ENCODE measurements around the gene ATRAID.
A peak's percentile ranks its signal among the peaks of the same experiment; 100 is the strongest.
"Not testable (repeated sequence)": the region's sequence is repeated elsewhere in the genome, so short reads cannot be mapped to it uniquely, and the experiment has no call there.

The ATRAID gene, protein sequence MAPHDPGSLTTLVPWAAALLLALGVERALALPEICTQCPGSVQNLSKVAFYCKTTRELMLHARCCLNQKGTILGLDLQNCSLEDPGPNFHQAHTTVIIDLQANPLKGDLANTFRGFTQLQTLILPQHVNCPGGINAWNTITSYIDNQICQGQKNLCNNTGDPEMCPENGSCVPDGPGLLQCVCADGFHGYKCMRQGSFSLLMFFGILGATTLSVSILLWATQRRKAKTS

DNA sequence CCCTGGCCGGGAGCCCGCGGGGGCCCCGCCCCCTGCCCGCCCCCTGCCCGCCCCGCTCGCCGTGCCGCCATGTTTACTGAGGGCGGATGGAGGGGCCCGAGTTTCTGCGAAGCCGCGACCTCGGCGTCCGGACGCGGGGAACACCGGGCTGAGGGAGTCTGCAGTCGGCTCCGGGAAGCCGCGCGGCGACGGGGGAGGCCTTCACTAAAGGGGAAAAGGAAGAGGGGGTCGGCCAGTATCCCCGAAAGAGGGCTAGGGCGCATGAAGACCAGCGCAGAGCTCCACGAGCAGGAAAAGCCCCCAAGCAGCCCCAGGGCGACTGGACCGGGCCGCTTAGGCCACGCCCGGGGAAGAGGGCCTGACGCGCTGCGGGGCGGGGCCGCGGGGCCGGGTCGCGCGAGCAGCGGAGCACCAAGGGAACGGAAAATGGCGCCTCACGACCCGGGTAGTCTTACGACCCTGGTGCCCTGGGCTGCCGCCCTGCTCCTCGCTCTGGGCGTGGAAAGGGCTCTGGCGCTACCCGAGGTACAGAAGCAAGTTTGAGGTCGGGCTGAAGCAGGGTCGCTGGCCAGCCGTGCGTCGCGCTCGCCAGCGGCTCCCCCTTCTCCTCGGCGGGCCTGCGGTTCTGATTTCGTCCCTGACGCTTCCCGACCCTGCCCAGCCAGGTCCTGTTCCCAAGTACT, at the start of gene ATRAID, which contains the start of gene SLC5A6:
Gene ATRAID (plus strand): TSS at position 99 of the 683 bp plus-strand sequence. CDS start 328 bp downstream, at position 427.
Gene SLC5A6 (minus strand): TSS at position 326 of the 683 bp plus-strand sequence. CDS start 4,618 bp downstream, outside the sequence.
- peak; percentile 96 for DNase-seq

DNA sequence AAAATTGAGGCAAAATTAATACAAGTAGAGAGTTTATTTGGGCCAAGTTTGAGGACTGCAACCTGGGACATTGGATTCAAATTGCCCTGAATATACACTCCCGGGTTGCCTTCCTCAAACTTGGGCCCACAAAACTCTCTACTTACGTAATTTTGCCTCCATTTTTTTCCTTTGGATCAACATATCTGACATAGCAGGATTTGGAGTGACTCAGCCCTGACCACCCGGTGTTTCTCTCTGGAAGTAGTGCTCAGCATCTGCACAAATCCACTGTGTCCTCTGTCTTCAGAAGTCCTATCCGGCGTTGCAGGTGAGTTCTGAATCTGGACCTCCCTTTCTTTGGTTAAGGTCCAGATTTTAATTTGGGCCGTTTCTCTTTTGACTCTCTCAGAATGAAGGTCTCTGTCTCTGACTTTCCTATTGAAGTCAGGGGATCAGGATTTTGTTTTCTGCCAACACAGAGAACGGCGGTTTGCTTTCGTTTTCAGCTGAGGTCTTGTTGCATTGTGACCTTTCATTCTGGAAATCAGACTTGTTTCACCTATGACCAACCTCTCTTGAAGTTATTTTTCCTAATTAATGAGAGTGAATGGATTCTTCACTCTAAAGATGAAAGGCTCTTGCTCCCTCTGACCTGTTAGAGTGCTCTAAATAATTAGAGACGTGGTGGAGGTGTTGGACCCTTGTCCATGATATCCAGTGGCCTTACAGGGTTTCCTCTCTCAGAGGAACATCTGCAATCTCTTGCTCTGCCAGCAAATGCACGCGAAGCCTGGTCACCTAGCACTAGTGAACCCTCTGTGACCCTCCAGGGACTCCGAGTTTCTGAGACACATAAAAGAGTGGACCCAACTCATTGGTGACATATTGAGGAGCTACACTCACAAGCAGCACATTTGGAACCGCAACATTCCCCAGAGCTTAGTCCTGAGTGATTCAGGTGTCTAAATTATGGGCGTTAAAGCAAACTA, 49.4 kb upstream of the ATRAID start:
- no peak for DNase-seq

DNA sequence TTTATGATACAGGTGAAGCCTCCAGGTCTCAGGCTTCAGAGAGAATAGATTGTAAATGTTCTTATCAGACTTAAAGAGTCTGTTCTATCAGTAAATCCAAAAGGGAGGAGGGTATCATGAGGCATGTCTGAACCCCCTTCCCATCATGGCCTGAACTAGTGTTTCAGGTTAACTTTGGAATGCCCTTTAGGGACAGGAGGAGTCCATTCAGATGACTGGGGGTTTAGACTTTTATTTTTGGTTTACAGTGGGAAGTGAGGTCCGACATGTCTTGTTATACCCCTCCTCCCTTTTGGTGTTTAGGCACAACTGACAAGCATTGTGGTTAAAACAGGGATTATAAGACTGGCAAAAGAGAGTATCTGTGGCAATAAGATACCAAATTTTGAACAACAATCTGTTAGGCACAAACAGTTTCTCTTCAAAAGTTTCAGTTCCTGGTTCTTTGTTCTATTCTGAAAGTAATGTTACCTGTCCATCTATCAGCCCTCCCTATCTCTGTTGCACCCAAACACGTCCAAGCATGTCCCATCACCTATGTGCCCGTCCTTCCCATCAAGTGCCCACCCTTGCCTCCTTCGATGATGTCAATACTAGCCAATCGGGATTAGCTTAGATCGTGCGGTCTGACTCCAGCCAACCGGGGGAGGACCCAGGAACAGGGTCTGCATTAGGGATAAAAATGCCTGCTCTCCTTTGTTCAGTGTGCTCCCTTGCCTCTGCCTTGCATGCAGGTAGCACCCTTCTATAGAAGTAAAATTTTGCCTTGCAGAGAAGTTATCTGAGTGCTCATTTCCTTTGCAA, 46.7 kb upstream of the ATRAID start:
- no peak for DNase-seq

DNA sequence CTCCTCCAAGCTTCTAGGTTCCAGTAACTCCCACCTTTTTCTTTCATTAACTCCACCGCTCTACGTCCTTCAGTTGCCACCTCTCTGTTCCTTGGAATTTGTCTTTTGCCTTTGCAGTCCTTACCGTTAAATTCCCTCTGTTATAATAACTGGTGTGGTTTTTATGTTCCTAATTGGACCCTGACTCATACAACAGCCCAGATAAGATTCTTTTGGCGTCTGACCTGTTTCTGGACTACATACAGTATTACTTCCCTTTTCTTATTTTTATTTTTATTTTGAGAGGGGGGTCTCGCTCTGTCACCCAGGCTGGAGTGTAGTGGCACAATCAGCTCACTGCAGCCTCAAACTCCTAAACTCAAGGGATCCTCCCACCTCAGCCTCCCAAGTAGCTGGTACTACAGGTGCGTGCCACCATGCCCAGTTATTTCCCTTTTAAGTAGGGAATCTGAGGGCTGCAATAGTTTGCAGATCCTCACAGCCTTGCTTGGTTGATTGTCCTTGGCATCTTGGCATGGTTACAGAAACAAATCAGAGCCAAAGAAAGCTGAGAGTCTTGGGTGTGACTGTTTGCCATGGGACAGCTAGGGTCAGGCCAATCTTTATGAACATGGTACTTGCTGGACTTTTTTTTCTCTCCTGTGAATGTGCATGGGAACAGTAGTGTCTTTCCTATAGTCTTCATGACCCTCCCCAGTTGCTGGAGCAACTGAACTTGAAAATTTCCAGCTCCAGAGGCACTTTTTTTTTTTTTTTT, 41.1 kb upstream of the ATRAID start:
- no peak for DNase-seq

DNA sequence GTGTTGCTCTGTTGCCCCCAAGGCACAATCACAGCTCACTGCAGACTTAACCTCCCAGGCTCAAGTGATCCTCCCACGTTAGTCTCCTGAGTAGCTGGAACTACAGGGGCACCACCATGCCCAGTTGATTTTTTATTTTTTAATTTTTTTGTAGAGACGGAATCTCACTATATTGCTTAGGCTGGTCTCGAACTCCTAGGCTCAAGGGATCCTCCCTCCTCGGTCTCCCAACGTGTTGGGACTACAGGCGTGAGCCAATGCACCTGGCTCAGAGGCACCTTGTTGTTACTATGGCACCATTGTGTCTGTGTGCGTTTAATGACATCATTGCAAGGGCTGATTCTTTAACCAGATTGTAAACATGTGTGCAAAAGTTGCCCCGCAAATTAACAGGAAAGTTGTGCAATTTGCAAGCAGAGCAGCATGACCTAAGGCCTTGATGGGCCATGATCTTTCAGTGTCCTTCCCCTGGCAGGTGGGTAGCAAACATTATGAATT, 40.4 kb upstream of the ATRAID start:
- DNase-seq: no peak

DNA sequence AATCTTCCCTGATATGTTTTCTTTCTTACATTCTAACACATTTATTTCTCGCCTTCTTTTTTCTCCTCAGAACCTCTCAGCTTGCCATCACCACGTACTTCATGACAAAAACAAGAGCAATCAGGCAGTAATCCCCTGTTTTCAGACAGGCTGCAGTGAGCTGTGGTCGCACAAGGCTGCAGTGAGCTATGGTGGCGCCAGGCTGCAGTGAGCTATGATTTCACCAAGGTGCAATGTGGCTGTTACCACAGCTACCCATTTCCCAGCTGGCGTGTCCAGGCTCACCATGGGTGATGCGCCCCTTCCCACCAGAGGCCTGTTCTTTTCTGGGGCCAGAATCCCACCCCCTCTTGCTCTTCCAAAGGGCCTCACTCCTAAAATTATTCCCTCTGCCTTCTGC, 37.2 kb upstream of the ATRAID start:
- DNase-seq: no peak

DNA sequence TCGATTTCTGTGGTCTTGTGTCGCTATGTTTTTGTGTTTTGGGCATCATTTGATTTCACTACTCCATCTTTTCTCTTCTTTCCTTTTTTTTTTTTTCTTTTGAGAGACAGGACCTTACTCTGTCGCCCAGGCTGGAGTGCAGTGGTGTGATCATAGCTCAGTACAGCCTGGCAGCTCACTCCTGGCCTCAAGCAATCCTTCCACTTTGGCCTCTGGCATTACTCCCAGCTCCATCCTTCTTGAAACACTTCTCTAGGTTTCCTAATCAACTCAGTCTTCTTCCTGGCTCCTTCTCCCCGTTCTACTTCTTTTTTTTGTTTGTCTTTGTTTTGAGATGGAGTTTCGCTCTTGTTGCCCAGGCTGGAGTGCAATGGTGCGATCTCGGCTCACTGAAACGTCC, 36.5 kb upstream of the ATRAID start:
- no peak for DNase-seq

DNA sequence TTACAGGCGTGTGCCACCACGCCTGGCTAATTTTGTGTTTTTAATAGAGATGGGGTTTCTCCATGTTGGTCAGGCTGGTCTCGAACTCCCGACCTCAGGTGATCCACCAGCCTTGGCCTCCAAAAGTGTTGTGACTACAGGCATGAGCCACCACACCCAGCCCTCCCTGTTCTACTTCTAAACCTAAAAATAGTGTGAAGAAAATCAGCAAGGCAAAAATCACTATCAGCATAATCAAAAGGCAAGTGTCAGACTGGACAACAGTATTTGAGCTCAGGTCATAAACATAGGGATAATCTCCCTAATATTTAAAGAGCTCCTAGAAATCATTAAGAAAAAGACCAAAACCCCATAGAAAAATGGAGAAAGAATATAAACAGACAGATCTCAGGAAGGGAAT, 36.1 kb upstream of the ATRAID start:
- not testable (repeated sequence) for DNase-seq

DNA sequence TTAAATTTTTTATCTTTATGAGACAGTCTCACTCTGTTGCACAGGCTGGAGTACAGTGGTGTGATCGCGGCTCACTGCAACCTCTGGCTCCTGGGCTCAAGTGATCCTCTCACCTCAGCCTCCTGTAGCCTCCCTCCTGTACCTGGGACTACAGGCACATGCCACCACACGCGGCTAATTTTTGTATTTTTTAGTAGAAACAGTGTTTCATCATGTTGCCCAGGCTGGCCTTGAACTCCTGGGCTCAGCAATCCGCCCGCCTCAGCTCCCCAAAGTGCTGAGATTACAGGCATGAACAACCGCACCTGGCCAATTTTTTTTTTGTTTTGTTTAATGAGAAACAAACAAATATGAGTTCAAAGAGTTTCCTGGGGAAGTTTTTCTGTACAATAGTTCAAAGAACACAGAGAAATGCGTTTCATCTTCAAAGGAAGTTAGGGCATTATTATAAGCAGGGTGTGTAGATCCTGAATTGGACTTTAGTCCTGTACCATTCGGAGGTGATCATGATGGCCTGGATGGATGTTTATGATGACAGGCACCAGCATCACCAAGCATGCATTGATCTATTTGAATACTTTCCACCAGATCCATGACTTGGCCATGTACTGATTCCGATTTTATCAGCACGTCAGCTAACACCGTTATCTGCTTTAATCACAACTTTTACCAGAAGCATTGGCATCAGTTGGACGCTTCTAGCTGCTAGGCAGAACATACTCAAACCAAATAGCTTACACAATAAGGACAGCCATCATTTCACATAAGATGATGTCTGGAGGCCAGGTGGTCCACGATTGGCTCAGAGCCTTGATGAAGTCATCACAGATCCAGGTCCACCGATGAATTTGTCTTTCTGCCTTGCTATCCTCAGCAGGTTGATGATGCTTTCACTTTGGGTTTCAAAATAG, 34.1 kb upstream of the ATRAID start:
- no peak for DNase-seq

DNA sequence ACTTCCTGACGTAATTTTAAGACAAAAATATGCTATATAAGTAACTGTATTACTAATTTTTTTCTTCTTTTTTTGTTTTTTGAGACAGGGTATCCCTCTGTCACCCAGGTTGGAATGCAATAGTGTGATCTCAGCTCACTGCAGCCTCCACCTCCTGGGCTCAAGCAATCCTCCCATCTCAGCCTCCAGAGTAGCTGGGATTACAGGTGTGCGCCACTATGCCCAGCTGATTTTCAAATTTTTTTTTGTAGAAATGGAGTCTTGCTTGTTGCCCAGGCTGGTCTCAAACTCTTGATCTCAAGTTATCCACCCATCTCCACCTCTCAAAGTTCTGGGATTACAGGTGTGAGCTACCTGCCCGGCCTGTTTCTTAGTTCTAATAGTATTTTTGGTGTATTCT, 33.4 kb upstream of the ATRAID start:
- DNase-seq: no peak

DNA sequence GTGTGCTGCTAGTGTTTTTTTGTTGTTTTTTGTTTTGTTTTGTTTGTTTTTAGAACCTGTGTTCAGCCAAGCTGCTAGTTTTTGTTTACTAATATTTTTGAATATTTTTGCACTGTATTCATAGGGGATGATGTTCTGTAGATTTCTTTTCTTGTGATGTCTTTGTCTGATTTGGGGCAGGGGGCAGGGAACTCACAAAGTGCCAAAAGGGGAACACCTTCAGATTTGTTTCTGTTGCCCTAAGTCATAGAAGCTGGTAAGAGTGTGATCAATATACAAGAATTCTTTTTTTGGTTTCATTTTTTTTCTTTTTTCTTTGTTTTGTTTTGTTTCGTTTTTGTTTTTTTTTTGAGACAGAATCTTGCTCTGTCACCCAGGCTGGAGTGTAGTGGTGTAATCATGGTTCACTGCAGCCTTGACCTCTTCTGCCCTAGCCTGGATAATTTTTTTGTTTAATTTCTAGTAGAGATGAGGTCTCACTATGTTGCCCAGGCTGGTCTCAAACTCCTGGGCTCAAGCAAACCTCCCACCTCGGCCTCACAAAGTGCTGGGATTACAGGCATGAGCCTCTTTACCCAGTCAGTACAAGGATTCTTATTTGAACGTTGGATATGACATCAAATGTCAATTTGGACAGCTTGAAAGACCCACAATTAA, 32.4 kb upstream of the ATRAID start:
- DNase-seq: no peak

DNA sequence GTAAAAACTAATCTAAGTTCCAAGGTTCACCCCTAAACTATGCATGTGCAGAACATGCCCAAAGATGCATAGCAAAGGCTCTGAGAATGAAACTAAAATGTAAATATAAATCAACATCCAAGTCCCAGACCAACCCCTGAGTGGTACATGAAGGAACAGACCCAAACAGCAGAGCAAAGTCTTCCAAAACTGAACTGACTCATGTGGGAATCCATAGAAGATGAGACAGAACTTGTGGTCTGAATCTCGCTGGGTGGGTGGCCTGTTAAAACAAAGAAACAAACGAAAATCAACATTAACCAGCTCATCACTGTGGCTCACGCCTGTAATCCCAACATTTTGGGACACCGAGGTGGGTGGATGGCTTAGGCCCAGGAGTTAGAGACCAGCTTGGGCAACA, 29.5 kb upstream of the ATRAID start:
- DNase-seq: no peak

DNA sequence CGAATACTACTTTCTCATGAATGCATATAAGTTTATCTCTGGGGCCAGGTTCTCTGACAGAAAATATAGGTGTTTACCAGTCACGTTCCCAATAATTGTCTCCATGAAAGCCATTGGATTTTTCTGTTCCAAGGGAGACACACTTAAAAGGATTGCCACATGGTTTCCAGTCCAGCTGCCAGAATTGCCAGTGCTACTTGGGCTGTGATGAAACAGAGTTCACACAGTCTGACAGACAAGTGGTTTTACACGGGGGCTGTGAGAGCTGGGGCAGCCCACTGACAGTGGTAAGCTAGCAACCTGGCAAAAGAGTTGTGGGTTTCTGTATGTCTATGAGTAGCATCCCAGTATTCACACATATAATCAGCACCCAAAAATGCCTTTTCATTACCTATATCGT, 27.7 kb upstream of the ATRAID start:
- DNase-seq: no peak

DNA sequence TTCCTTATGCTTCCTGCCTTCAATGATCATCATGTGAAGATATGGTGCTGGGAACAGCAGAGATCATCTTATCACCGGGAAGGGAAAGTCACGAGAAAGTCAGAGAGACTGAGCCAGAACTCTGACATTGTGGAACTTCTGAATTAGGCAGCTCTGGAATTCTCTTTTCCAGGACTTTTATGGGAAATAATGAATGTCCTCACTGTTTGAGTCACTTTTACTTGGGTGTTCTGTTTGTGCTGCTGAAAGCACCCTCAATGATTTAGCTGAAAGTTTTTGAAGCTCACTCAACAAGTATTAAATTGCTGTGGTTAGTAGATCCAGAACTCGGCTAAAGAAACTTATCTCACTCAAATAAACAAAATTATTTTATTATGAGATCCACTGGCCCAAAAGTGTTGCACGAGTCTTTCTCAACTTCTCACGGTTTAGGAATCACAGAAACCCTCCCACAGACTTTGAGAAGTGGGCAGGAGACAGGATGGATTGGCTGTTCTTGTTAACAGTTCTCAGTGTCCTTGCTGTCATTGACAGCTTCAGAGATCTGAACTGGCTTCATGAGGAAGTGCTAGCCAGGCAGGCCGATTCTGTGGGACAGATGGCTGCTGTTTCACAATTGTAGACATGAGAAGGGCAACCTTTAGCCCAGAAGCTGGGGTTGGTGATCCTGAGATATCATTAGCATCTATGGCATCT, 26.4 kb upstream of the ATRAID start:
- no peak for DNase-seq

DNA sequence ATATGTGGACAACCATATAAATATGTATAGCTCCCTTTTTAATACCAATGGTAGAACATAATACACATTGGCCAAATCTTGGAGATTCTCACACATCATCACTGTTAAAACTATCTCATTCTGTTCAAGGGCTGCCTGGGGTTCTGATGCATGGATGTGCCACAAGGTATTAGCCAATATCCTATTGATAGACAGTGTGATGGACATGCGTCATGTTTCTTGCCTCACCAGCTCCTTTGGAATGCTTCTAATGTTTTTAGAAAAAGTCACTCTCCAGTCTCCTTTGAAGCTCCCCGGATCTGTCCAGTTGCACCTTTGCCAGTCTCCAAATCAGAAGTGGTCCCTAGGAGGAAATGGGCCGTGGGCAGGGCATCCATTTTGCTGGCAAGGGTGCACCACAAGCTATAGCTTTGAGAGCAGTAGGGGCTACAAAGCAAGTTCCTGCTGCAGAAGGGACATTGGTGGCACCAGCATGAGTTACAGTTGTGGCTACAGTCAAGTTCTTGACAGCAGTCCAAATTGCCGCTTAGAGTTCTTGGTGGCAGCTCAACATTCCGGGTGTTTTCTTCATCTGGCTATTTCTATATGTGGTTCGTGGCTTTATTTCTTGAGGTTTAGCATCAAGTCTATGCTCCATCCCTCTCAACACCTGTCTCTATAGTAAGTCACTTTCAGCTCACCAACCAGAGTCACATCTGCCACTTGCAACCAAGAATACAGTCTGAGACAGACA, 25.1 kb upstream of the ATRAID start:
- no peak for DNase-seq

DNA sequence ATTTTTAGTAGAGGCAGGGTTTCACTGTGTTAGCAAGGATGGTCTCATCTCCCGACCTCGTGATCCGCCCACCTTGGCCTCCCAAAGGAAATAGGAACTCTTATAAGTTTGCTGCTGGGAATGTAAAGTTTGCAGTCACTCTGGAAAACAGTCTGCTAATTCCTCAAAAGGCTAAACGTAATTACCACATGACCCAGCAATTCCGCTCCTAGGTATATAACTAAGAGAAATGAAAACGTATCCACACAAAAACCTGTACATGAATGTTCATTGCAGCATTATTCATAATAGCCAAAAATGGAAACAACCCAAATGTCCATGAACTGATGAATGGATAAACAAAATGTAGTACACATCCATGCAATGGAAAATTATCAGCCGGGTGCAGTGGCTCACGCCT, 21.9 kb upstream of the ATRAID start:
- no peak for DNase-seq

DNA sequence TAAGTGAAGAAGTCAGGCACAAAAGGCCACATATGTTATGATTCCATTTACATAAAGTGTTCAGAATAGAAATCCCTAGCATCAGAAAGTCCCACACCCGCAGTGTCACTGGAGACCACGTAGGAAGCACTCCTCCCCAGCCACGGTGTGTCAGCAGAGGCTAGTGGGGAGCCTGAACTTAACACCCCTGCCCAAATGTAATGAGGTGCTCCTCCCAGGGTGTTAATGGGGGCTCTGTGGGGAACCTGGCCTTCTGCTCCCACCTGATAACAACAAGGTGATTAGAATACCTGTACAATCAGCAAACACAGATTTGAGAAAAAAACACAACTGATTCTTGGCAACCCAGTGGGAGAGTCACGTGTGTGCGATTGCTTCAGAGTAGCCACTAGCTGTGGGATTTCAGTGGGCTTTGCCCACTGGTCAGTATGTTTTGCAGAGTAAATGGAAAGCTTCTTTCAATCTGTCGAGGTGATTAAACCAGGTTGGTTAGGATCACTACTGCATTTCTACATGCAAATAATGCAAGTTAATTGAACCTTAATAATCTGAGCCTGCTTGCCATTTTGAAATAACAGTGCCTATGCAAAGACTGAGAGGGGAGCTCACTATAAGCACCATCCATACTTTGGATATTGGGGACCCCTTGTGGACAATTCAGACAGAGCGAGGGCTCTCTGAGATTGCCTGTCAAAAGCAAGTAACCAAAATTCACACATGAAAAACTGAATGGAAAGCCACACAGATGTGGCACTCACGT, 20.6 kb upstream of the ATRAID start:
- no peak for DNase-seq

Measured in activated effector memory CD4-positive, alpha-beta T cell treated with anti-CD3 and anti-CD28 coated beads, Interleukin-2, amount 50 U/mL, for 16 hours (primary cell).